Loucy (cell line): Measurements from ENCODE around the gene PGLYRP3.

Experiments
- H2AFZ ChIP-seq: fragments of 200-600 bp; sonication (generic); 2 replicates; pipeline ENCODE4 v1.6.0; 2016; ENCODE audit warnings: antibody characterized with exemption, mild to moderate bottlenecking, low read length, moderate library complexity
- H3F3A ChIP-seq: fragments of 200-600 bp; 2 replicates; pipeline ENCODE4 v1.6.0; 2016; ENCODE audit warnings: antibody characterized with exemption, low read depth, mild to moderate bottlenecking
- H3K27me3 ChIP-seq: fragments of 200-600 bp; sonication (generic); 2 replicates; pipeline ENCODE4 v1.6.1; 2014; ENCODE audit warnings: low read length, mild to moderate bottlenecking; ENCODE audit not compliant: insufficient read depth, poor library complexity, severe bottlenecking
- H3K36me3 ChIP-seq: fragments of 200-600 bp; sonication (generic); 2 replicates; pipeline ENCODE4 v1.6.1; 2016; ENCODE audit warnings: low read length; ENCODE audit not compliant: insufficient read depth
- H3K4me1 ChIP-seq: fragments of 200-600 bp; sonication (generic); 2 replicates; pipeline ENCODE4 v1.5.1; 2014; ENCODE audit warnings: low read length, mild to moderate bottlenecking; ENCODE audit not compliant: insufficient read depth, poor library complexity, severe bottlenecking
- H3K4me2 ChIP-seq: fragments of 200-600 bp; sonication (generic); 2 replicates; pipeline ENCODE4 v1.6.0; 2014; ENCODE audit warnings: antibody characterized with exemption, low read length, low read depth, mild to moderate bottlenecking; ENCODE audit not compliant: poor library complexity, severe bottlenecking
- H3K4me3 ChIP-seq: fragments of 200-600 bp; sonication (generic); 2 replicates; pipeline ENCODE4 v1.5.1; 2014; ENCODE audit warnings: low read length, mild to moderate bottlenecking, mixed read lengths; ENCODE audit not compliant: poor library complexity, severe bottlenecking
- H3K79me2 ChIP-seq: fragments of 200-600 bp; sonication (generic); 2 replicates; pipeline ENCODE4 v1.6.1; 2014; ENCODE audit warnings: low read length; ENCODE audit not compliant: insufficient read depth
- H3K9ac ChIP-seq: fragments of 200-600 bp; sonication (generic); 2 replicates; pipeline ENCODE4 v1.6.0; 2014; ENCODE audit warnings: mild to moderate bottlenecking, low read depth, low read length, moderate library complexity; ENCODE audit not compliant: poor library complexity, severe bottlenecking
- H3K9me2 ChIP-seq: fragments of 200-600 bp; sonication (generic); replicated peaks from 2 replicates; pipeline ENCODE4 v1.6.1; 2016; ENCODE audit warnings: low read depth, low read length, mixed read lengths
- H3K9me3 ChIP-seq: fragments of 200-600 bp; sonication (generic); 2 replicates; pipeline ENCODE4 v1.6.1; 2014; ENCODE audit warnings: mild to moderate bottlenecking, antibody characterized with exemption, low read length, low read depth; ENCODE audit not compliant: insufficient read depth
- H4K20me1 ChIP-seq: fragments of 200-600 bp; sonication (generic); 2 replicates; pipeline ENCODE4 v1.6.0; 2014; ENCODE audit warnings: antibody characterized with exemption, low read length, mild to moderate bottlenecking; ENCODE audit not compliant: insufficient read depth, poor library complexity, severe bottlenecking
- EZH2phosphoT487 ChIP-seq: fragments of 200-600 bp; IDR thresholded peaks from 2 replicates; pipeline ENCODE4 v1.6.1; 2018; ENCODE audit warnings: antibody characterized with exemption, mild to moderate bottlenecking, moderate library complexity, borderline replicate concordance
- TF ChIP-seq, protein P1 (sequence below): fragments of 200-600 bp; sonication (generic); conservative IDR thresholded peaks from 2 replicates; pipeline ENCODE4 v1.5.1; 2014; ENCODE audit warnings: mild to moderate bottlenecking, antibody characterized with exemption, low read length

Gene PGLYRP3

DNA sequence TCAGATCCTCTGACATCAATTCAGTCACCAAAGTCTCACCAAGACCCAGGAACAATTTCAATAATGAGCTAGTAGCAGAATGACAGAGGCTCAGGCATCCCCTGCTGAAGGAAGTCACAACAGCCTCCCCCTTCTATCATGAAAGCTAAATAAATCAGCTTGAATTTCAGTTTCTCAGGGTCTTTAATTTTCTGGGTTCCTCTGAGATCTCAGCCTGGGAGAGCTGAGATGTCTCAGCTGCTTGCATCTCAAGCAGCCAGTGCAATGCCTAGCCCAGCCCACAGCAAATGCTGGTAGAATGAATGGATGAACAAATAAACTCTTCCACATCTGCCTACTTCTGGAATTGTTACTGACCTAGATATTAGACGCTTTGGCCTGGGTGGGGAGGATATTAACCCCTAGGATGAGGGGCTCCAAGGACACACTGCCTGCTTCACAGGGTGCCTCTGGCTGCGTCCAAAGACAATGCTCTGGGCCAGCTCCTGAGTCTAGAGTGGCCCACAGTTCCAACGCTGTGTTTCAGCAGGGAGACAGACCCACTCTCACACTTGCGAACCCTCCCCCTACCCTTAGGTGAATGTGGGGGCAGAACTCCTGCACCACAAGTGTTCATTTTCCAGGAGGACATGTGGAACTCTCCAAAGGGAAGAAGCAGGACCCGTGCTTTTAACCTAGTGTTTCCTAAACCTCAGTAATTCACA is 64.4 kb downstream of the PGLYRP3 start:
- H3K9me3 ChIP-seq, result no peaks in the 10 kb centered on the region
- no peaks in the 10 kb centered on the region for H3K9me2 ChIP-seq
- no peaks in the 10 kb centered on the region for H3K79me2 ChIP-seq
- H3K9ac ChIP-seq, result no peak overlapping the region
- peaks cover under 1% of the 10 kb centered on the region for H3K4me1 ChIP-seq
- TF ChIP-seq, protein P1, sequence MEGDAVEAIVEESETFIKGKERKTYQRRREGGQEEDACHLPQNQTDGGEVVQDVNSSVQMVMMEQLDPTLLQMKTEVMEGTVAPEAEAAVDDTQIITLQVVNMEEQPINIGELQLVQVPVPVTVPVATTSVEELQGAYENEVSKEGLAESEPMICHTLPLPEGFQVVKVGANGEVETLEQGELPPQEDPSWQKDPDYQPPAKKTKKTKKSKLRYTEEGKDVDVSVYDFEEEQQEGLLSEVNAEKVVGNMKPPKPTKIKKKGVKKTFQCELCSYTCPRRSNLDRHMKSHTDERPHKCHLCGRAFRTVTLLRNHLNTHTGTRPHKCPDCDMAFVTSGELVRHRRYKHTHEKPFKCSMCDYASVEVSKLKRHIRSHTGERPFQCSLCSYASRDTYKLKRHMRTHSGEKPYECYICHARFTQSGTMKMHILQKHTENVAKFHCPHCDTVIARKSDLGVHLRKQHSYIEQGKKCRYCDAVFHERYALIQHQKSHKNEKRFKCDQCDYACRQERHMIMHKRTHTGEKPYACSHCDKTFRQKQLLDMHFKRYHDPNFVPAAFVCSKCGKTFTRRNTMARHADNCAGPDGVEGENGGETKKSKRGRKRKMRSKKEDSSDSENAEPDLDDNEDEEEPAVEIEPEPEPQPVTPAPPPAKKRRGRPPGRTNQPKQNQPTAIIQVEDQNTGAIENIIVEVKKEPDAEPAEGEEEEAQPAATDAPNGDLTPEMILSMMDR, result no peak
- TF ChIP-seq EZH2phosphoT487, result no peak
- no peak overlapping the region for H2AFZ ChIP-seq
- no peak overlapping the region for H3K4me3 ChIP-seq
- no peaks in the 10 kb centered on the region for H3F3A ChIP-seq
- H3K36me3 ChIP-seq, result no peaks in the 10 kb centered on the region
- H3K4me2 ChIP-seq, result no peak overlapping the region
- no peaks in the 10 kb centered on the region for H4K20me1 ChIP-seq
- no peaks in the 10 kb centered on the region for H3K27me3 ChIP-seq
